GM12878 (cell line): ENCODE measurements around the gene CHRM5. TPM values are rescaled to one million over a fixed set of nuclear protein-coding genes. Genes with fewer than 3 reads are reported as not detected.

Experiments used
- ATAC-seq: fragments of 200-7000 bp; cut with Tn5 transposase; 3 replicates; pipeline ENCODE4 v1.9.1; 2020; ENCODE audit warnings: mild to moderate bottlenecking, moderate library complexity
- BruUV-seq: library from RNA; stranded (reverse); fragments of 400-500 nt; replicated peaks from 2 replicates; lab custom pipeline; 2021; lab: Mats Ljungman, UMichigan
- CTCF ChIA-PET: fragments of 300-600 bp; sonication (Branson Sonifier 250); formaldehyde crosslinking; extraction: SDS; loops from one replicate; lab custom pipeline; 2021; ENCODE audit warnings: inconsistent platforms; lab: Yijun Ruan, JAX
- POLR2A ChIA-PET: fragments of 350-600 bp; formaldehyde crosslinking; extraction: SDS; loops from one replicate; lab custom pipeline; 2021; ENCODE audit warnings: inconsistent platforms; lab: Charles Lee
- RAD21 ChIA-PET: fragments of 300-600 bp; sonication (Branson Sonifier 250); formaldehyde crosslinking; loops from one replicate; lab custom pipeline; 2023; ENCODE audit warnings: antibody characterized with exemption; ENCODE audit not compliant: unreplicated experiment; lab: Charles Lee
- SMC1A ChIA-PET: fragments of 300-600 bp; sonication (Branson Sonifier 250); formaldehyde crosslinking; loops from one replicate; lab custom pipeline; 2023; ENCODE audit not compliant: unreplicated experiment, uncharacterized antibody; lab: Charles Lee
- DNase-seq: peaks from one replicate; pipeline ENCODE4 v3.0.0-alpha.2; 2011; ENCODE audit warnings: low read depth, low spot score
- FAIRE-seq: peaks from 3 replicates; lab custom pipeline; 2011; peaks lifted over from hg19 to GRCh38; lab: Jason Lieb, UNC
- H2AFZ ChIP-seq: 2 replicates; pipeline ENCODE4 v1.6.0; 2011; ENCODE audit warnings: low read depth, low read length, control low read depth; ENCODE audit not compliant: control insufficient read depth
- H3K27ac ChIP-seq: 2 replicates; pipeline ENCODE4 v1.5.1; 2011; ENCODE audit warnings: control low read depth; ENCODE audit not compliant: control insufficient read depth, insufficient read depth
- H3K27me3 ChIP-seq, 2 experiments: replicated peaks in 1 of 2; 2 replicates each; pipeline versions ENCODE4 v1.6.0 to v1.6.1; 2011; ENCODE audit warnings: low read length in 1 of 2; ENCODE audit not compliant: control insufficient read depth in 2 of 2, insufficient read depth in 2 of 2
- H3K36me3 ChIP-seq, 2 experiments: 2 replicates each; pipeline ENCODE4 v1.5.1; 2011; ENCODE audit warnings: low read length in 1 of 2; ENCODE audit not compliant: control insufficient read depth in 2 of 2, insufficient read depth in 2 of 2
- H3K4me1 ChIP-seq: 2 replicates; pipeline ENCODE4 v1.6.1; 2011; ENCODE audit warnings: mild to moderate bottlenecking, low read length, moderate library complexity, mixed read lengths; ENCODE audit not compliant: control insufficient read depth, insufficient read depth
- H3K4me2 ChIP-seq: 2 replicates; pipeline ENCODE4 v1.6.0; 2011; ENCODE audit warnings: control low read depth; ENCODE audit not compliant: control insufficient read depth, insufficient read depth
- H3K4me3 ChIP-seq: fragments of 200-600 bp; sonication (generic); 2 replicates; pipeline ENCODE4 v1.5.1; 2016
- H3K79me2 ChIP-seq: 2 replicates; pipeline ENCODE4 v1.6.0; 2011; ENCODE audit warnings: low read length; ENCODE audit not compliant: control insufficient read depth, insufficient read depth
- H3K9ac ChIP-seq: 2 replicates; pipeline ENCODE4 v1.8.0; 2011; ENCODE audit warnings: low read length, control low read depth, mixed read lengths; ENCODE audit not compliant: control insufficient read depth, insufficient read depth
- H3K9me3 ChIP-seq: replicated peaks from 3 replicates; pipeline ENCODE4 v1.5.1; 2011; ENCODE audit warnings: mild to moderate bottlenecking, low read length; ENCODE audit not compliant: control insufficient read depth, insufficient read depth
- H4K20me1 ChIP-seq: 2 replicates; pipeline ENCODE4 v1.6.0; 2011; ENCODE audit not compliant: control insufficient read depth, insufficient read depth
- CHD2 ChIP-seq: IDR thresholded peaks from 2 replicates; pipeline ENCODE4 v1.6.1; 2011; ENCODE audit warnings: low read depth, low read length, improper control_type of control experiment, borderline replicate concordance
- E4F1 ChIP-seq: fragments of 450-650 bp; IDR thresholded peaks from 2 replicates; pipeline ENCODE4 v1.6.1; 2018; ENCODE audit warnings: borderline replicate concordance, mild to moderate bottlenecking; ENCODE audit not compliant: partially characterized antibody
- IKZF2 ChIP-seq, 2 experiments: fragments of 450-650 bp; IDR thresholded peaks; 2 replicates each; pipeline ENCODE4 v1.6.1; 2017; ENCODE audit warnings: mild to moderate bottlenecking in 2 of 2, moderate library complexity in 2 of 2
- MEF2A ChIP-seq: IDR thresholded peaks from 2 replicates; pipeline ENCODE4 v1.6.1; 2011; ENCODE audit warnings: low read depth, mild to moderate bottlenecking, low read length, moderate library complexity; ENCODE audit not compliant: insufficient read depth
- MEF2B ChIP-seq: fragments of 450-650 bp; IDR thresholded peaks from 2 replicates; pipeline ENCODE4 v1.6.1; 2018; ENCODE audit warnings: mild to moderate bottlenecking, moderate library complexity; ENCODE audit not compliant: partially characterized antibody, poor library complexity, severe bottlenecking
- POU2F2 ChIP-seq: IDR thresholded peaks from 3 replicates; pipeline ENCODE4 v1.6.1; 2011; ENCODE audit warnings: low read depth, mild to moderate bottlenecking, low read length, borderline replicate concordance
- RCOR1 ChIP-seq: conservative IDR thresholded peaks from 2 replicates; pipeline ENCODE4 v1.6.1; 2012; ENCODE audit warnings: low read depth, low read length, improper control_type of control experiment
- SIN3A ChIP-seq: IDR thresholded peaks from 2 replicates; pipeline ENCODE4 v1.6.1; 2012; ENCODE audit warnings: low read depth, low read length, improper control_type of control experiment
- SREBF1 ChIP-seq: IDR thresholded peaks from 2 replicates; pipeline ENCODE4 v1.6.1; 2012; ENCODE audit warnings: mild to moderate bottlenecking, low read length
- ZBTB11 ChIP-seq: fragments of 450-650 bp; formaldehyde crosslinking; IDR thresholded peaks from 2 replicates; pipeline ENCODE4 v1.5.0; 2022; ENCODE audit warnings: mild to moderate bottlenecking, missing genetic modification characterization
- WGBS: methylation state at CpG from one replicate; pipeline ENCODE4 v1.1.6; 2016; ENCODE audit warnings: low lambda C conversion rate; ENCODE audit not compliant: insufficient replicate concordance, insufficient coverage; ENCODE audit errors: missing lambda C conversion rate; 5-methylcytosine and 5-hydroxymethylcytosine counted together
- in situ Hi-C: fragments of 300-500 bp; cut with MboI; formaldehyde crosslinking; loops from 9 replicates; pipeline ENCODE4 v1.14.3; 2018; ENCODE audit warnings: mixed read lengths
- intact Hi-C: fragments of 100-400 bp; cut with micrococcal nuclease; formaldehyde crosslinking; loops from one replicate; pipeline ENCODE4 v1.14.2; 2022; ENCODE audit not compliant: unreplicated experiment
- polyA plus RNA-seq, 11 experiments: library from polyadenylated mRNA; depleted of rRNA in 4 of 11; unstranded in 6 of 11; stranded (reverse) in 5 of 11; fragments of >200 nt; fragmentation: Nextera tagmentation in 4 of 11; fragmentation: Illumina TruSeq in 1 of 11; extraction: Ambion mirVana in 4 of 11; extraction: Trizol in 1 of 11; gene quantifications; 1 replicate in 1 of 11; 2 replicates in 10 of 11; pipeline versions ENCODE4 v1.2.1 to v1.2.3, GENCODE V29; 2011 to 2016; ENCODE audit warnings: inconsistent platforms in 2 of 11, missing spikeins in 2 of 11, low read depth in 1 of 11
- total RNA-seq, 4 experiments: library from RNA; depleted of rRNA in 3 of 4; stranded (reverse); fragments of >200 nt in 3 of 4; fragmentation: Illumina TruSeq in 1 of 4; extraction: Trizol in 1 of 4; gene quantifications; 2 replicates each; pipeline versions ENCODE4 v1.2.1 to v1.2.3, GENCODE V29; 2013 to 2021
- TF ChIP-seq, protein P1 (sequence below): IDR thresholded peaks from 2 replicates; pipeline ENCODE4 v1.6.1; 2012; ENCODE audit warnings: low read length, inconsistent platforms
- TF ChIP-seq, protein P2 (sequence below): IDR thresholded peaks from 2 replicates; pipeline ENCODE4 v1.6.1; 2012; ENCODE audit warnings: low read depth, low read length, improper control_type of control experiment
- TF ChIP-seq, protein P3 (sequence below): fragments of 450-650 bp; IDR thresholded peaks from 2 replicates; pipeline ENCODE4 v1.6.1; 2017; ENCODE audit warnings: low read depth, mild to moderate bottlenecking, moderate library complexity

The CHRM5 gene
- total and polyA plus RNA-seq, 10 of the 15 experiments (the other 5 are each of a cell fraction or from before 2014, with no cell fraction given) = 0.01 to 0.10 (median 0.04) TPM; not detected in 6

DNA sequence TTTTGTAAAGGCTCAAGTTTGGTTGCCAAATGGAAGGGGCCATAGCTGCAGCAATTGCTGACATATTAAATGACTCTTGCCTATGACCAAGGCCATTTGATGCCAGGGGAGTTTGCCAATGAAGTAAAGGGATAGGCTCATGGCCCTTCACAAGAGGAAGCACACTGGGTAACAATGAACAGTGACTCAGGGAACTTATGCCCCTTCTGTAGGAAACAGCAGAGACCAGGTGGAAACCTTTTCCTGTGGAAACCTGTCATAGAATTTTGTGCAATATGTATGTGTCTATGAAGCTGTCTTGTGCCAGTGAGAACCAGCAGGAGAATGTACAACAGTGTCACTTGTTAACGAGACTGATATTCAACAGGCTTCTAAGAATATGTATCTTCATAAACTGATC lies 96.1 kb downstream of the CHRM5 start:
- Histone ChIP-seq H3K9ac (no peak overlapping the region), H3K4me1 (no peaks in the 10 kb centered on the region), H3K36me3 (no peaks in the 10 kb centered on the region), H4K20me1 (no peaks in the 10 kb centered on the region), H2AFZ (no peak overlapping the region), H3K27me3 (no peaks in the 10 kb centered on the region), H3K4me2 (no peak overlapping the region), H3K4me3 (no peak overlapping the region), H3K79me2 (no peaks in the 10 kb centered on the region), H3K9me3 (no peaks in the 10 kb centered on the region), H3K27ac (no peak overlapping the region)
- ChIA-PET POLR2A (no interaction called here), SMC1A (no interaction called here), RAD21 (no interaction called here), CTCF (interaction anchor here (0.6 to 3.2 kb wide), 4 partner anchors 145 to 846 kb away, joined by 3 to 35 read pairs (median 4); partner anchors contain the start of gene KATNBL1)
- 0% methylated on average over 1 of the region's 1 CpG for WGBS
- no peak for ATAC-seq
- DNase-seq = no peak
- BruUV-seq = no TSS peak
- no peak for FAIRE-seq
- intact Hi-C loops (loop anchor here (10.0 kb wide), 1 partner anchor 520 kb away; the partner anchor contains the start of gene GOLGA8B), in situ Hi-C loops (loop anchor here (25.0 kb wide), 1 partner anchor 523 kb away; the partner anchor contains the start of gene GOLGA8B)
- TF ChIP-seq POU2F2 (no peak), RCOR1 (no peak), CHD2 (no peak), E4F1 (no peak), SIN3A (no peak), MEF2A (no peak), SREBF1 (no peak), IKZF2 (IDR thresholded peaks at IDR 0.05) (no peak), ZBTB11 (CRISPR knock-in tag) (no peak), MEF2B (no peak)
- TF ChIP-seq, protein P1, sequence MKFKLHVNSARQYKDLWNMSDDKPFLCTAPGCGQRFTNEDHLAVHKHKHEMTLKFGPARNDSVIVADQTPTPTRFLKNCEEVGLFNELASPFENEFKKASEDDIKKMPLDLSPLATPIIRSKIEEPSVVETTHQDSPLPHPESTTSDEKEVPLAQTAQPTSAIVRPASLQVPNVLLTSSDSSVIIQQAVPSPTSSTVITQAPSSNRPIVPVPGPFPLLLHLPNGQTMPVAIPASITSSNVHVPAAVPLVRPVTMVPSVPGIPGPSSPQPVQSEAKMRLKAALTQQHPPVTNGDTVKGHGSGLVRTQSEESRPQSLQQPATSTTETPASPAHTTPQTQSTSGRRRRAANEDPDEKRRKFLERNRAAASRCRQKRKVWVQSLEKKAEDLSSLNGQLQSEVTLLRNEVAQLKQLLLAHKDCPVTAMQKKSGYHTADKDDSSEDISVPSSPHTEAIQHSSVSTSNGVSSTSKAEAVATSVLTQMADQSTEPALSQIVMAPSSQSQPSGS = no peak
- TF ChIP-seq, protein P2, sequence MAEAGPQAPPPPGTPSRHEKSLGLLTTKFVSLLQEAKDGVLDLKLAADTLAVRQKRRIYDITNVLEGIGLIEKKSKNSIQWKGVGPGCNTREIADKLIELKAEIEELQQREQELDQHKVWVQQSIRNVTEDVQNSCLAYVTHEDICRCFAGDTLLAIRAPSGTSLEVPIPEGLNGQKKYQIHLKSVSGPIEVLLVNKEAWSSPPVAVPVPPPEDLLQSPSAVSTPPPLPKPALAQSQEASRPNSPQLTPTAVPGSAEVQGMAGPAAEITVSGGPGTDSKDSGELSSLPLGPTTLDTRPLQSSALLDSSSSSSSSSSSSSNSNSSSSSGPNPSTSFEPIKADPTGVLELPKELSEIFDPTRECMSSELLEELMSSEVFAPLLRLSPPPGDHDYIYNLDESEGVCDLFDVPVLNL = no peak
- TF ChIP-seq, protein P3, sequence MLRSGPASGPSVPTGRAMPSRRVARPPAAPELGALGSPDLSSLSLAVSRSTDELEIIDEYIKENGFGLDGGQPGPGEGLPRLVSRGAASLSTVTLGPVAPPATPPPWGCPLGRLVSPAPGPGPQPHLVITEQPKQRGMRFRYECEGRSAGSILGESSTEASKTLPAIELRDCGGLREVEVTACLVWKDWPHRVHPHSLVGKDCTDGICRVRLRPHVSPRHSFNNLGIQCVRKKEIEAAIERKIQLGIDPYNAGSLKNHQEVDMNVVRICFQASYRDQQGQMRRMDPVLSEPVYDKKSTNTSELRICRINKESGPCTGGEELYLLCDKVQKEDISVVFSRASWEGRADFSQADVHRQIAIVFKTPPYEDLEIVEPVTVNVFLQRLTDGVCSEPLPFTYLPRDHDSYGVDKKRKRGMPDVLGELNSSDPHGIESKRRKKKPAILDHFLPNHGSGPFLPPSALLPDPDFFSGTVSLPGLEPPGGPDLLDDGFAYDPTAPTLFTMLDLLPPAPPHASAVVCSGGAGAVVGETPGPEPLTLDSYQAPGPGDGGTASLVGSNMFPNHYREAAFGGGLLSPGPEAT = no peak
- TF ChIP-seq, all 136 proteins: peak for 0
